SU-DHL-6 (cell line): ENCODE measurements around the gene SPTLC3.

Experiments
- H2AFZ ChIP-seq: fragments of 200-600 bp; sonication (generic); 2 replicates; pipeline ENCODE4 v1.6.1; 2014; ENCODE audit warnings: low read depth, mild to moderate bottlenecking, moderate library complexity, mixed read lengths, antibody characterized with exemption, low read length; ENCODE audit not compliant: severe bottlenecking
- H3F3A ChIP-seq: fragments of 200-600 bp; shearing (Covaris generic); 2 replicates; pipeline ENCODE4 v1.6.0; 2016; ENCODE audit warnings: antibody characterized with exemption, mild to moderate bottlenecking; ENCODE audit not compliant: insufficient read depth
- H3K27ac ChIP-seq: fragments of 200-600 bp; sonication (generic); 2 replicates; pipeline ENCODE4 v1.5.1; 2016; ENCODE audit warnings: low read depth, mild to moderate bottlenecking, low read length, moderate library complexity, mixed read lengths
- H3K27me3 ChIP-seq: fragments of 200-600 bp; sonication (generic), shearing (Covaris generic); 2 replicates; pipeline ENCODE4 v1.6.0; 2014; ENCODE audit warnings: mild to moderate bottlenecking, low read length
- H3K36me3 ChIP-seq: fragments of 200-600 bp; sonication (generic); 2 replicates; pipeline ENCODE4 v1.6.1; 2014; ENCODE audit warnings: mild to moderate bottlenecking, low read length, mixed read lengths
- H3K4me2 ChIP-seq: fragments of 300-600, 200-600 bp; shearing (Covaris generic), sonication (generic); 2 replicates; pipeline ENCODE4 v1.6.0; 2014; ENCODE audit warnings: low read length, low read depth, mild to moderate bottlenecking; ENCODE audit not compliant: poor library complexity, severe bottlenecking
- H3K4me3 ChIP-seq: fragments of 200-600 bp; sonication (generic); 2 replicates; pipeline ENCODE4 v1.5.1; 2014; ENCODE audit warnings: antibody characterized with exemption, low read length, mild to moderate bottlenecking, mixed read lengths; ENCODE audit not compliant: insufficient read depth, poor library complexity, severe bottlenecking
- H3K79me2 ChIP-seq: fragments of 200-600 bp; sonication (generic); 2 replicates; pipeline ENCODE4 v1.6.1; 2014; ENCODE audit warnings: mild to moderate bottlenecking, low read length, moderate library complexity; ENCODE audit not compliant: insufficient read depth
- H3K9ac ChIP-seq: fragments of 200-600 bp; sonication (generic); 2 replicates; pipeline ENCODE4 v1.7.0; 2014; ENCODE audit warnings: mild to moderate bottlenecking, low read length
- H3K9me2 ChIP-seq: fragments of 200-600 bp; sonication (generic); replicated peaks from 2 replicates; pipeline ENCODE4 v1.6.1; 2014; ENCODE audit warnings: low read length; ENCODE audit not compliant: insufficient read depth
- H3K9me3 ChIP-seq: fragments of 200-600 bp; sonication (generic); 2 replicates; pipeline ENCODE4 v1.6.1; 2014; ENCODE audit warnings: low read length, mixed read lengths; ENCODE audit not compliant: insufficient read depth
- H4K20me1 ChIP-seq: fragments of 200-600 bp; sonication (generic); 2 replicates; pipeline ENCODE4 v1.6.1; 2014; ENCODE audit warnings: low read depth, mild to moderate bottlenecking, antibody characterized with exemption, low read length, moderate library complexity, mixed read lengths
- CTCF ChIP-seq: fragments of 200-600 bp; sonication (generic); IDR thresholded peaks from one replicate; pipeline ENCODE4 v1.5.1; 2017; ENCODE audit warnings: antibody characterized with exemption, mild to moderate bottlenecking, low read length, moderate library complexity; ENCODE audit not compliant: insufficient read depth, poor library complexity, severe bottlenecking
- EZH2phosphoT487 ChIP-seq: fragments of 200-600 bp; sonication (generic), shearing (Covaris generic); conservative IDR thresholded peaks from 2 replicates; pipeline ENCODE4 v1.6.1; 2018; ENCODE audit warnings: mild to moderate bottlenecking, antibody characterized with exemption, low read length, moderate library complexity, mixed read lengths

SPTLC3 gene

GRCh38 chr20:13200767-13201500, 192.2 kb downstream of the SPTLC3 start:
- Histone ChIP-seq H4K20me1 (no peaks in the 10 kb centered on the region), H3K4me2 (no peak overlapping the region), H2AFZ (no peak overlapping the region), H3K27ac (no peak overlapping the region), H3K36me3 (no peaks in the 10 kb centered on the region), H3K4me3 (no peak overlapping the region), H3F3A (no peaks in the 10 kb centered on the region), H3K79me2 (no peaks in the 10 kb centered on the region), H3K9me3 (no peaks in the 10 kb centered on the region), H3K9me2 (no peaks in the 10 kb centered on the region), H3K9ac (no peak overlapping the region), H3K27me3 (no peaks in the 10 kb centered on the region)
- TF ChIP-seq CTCF, result no peak
- no peak for TF ChIP-seq EZH2phosphoT487

GRCh38 chr20:13202565-13202964, 193.8 kb downstream of the SPTLC3 start:
- H4K20me1 ChIP-seq, result no peaks in the 10 kb centered on the region
- H2AFZ ChIP-seq, result no peak overlapping the region
- no peak overlapping the region for H3K4me3 ChIP-seq
- no peak for TF ChIP-seq EZH2phosphoT487
- TF ChIP-seq CTCF, result no peak
- no peak overlapping the region for H3K4me2 ChIP-seq
- no peaks in the 10 kb centered on the region for H3K9me3 ChIP-seq
- no peaks in the 10 kb centered on the region for H3F3A ChIP-seq
- no peaks in the 10 kb centered on the region for H3K9me2 ChIP-seq
- H3K9ac ChIP-seq, result no peak overlapping the region
- H3K27ac ChIP-seq, result no peak overlapping the region
- H3K36me3 ChIP-seq, result no peaks in the 10 kb centered on the region
- H3K27me3 ChIP-seq, result no peaks in the 10 kb centered on the region
- no peaks in the 10 kb centered on the region for H3K79me2 ChIP-seq

- Histone ChIP-seq H3K79me2 (no peaks in the 10 kb centered on the region), H3K27me3 (no peaks in the 10 kb centered on the region), H4K20me1 (no peaks in the 10 kb centered on the region), H3K9me3 (no peaks in the 10 kb centered on the region), H3K36me3 (no peaks in the 10 kb centered on the region), H3K9ac (no peak overlapping the region), H3F3A (no peaks in the 10 kb centered on the region), H3K4me3 (no peak overlapping the region), H3K4me2 (no peak overlapping the region), H2AFZ (no peak overlapping the region), H3K27ac (no peak overlapping the region), H3K9me2 (no peaks in the 10 kb centered on the region)
- TF ChIP-seq CTCF (no peak), EZH2phosphoT487 (no peak)
Observed at GRCh38 chr20:13205425-13205824, 196.7 kb downstream of the SPTLC3 start.
